Peyer's patch (tissue), 4 donors: ENCODE results near the gene CNN2.

Experiments used
- POLR2A ChIP-seq, 2 donors: fragments of 450-650 bp; IDR thresholded peaks; one replicate each; pipeline ENCODE4 v1.5.1; 2017; ENCODE audit warnings: antibody characterized with exemption in 2 of 2, mild to moderate bottlenecking in 2 of 2, moderate library complexity in 2 of 2
- TF ChIP-seq, protein P1 (sequence below), 6 experiments: fragments of 450-650 bp in 4 of 6; fragments of 200-600 bp in 2 of 6; sonication (generic) in 1 of 6; IDR thresholded peaks; one replicate each; pipeline ENCODE4 v1.5.1; 2017 to 2019; ENCODE audit warnings: antibody characterized with exemption in 6 of 6, mild to moderate bottlenecking in 3 of 6, moderate library complexity in 1 of 6

DNA sequence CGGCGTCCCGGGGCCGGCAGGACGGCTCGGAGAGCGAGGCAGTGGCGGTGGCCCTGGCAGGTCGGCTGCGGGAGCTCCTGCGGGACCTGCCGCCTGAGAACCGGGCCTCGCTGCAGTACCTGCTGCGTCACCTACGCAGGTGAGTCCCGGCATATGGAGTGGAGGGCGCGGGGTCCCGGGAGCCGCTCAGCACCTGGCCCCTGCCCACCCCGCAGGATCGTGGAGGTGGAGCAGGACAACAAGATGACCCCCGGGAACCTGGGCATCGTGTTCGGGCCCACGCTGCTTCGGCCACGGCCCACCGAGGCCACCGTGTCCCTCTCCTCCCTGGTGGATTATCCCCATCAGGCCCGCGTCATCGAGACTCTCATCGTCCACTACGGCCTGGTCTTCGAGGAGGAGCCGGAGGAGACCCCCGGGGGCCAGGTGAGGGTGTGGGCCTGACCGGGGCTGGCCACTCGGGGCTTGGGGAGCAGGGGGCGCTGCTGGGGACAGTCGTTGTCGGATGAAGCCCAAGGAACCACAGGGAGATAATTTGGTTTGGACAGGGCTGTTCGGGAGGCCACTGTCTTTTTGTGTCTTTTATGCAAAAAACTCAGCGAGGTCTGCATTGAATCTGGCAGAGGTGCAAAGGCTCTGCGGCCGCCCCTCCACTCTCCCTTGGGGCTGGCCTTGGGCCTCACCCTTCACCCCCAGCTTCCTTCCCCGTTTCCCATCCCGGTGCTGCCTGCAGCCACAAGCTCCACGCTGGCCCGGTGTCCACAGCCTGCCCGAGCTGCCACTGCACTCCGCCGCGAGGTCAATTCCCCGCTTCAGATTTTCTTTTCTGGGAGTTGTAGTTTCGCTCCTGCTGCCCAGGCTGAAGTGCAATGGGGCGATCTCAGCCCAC lies 56.8 kb downstream of the CNN2 start:
- TF ChIP-seq, protein P1, sequence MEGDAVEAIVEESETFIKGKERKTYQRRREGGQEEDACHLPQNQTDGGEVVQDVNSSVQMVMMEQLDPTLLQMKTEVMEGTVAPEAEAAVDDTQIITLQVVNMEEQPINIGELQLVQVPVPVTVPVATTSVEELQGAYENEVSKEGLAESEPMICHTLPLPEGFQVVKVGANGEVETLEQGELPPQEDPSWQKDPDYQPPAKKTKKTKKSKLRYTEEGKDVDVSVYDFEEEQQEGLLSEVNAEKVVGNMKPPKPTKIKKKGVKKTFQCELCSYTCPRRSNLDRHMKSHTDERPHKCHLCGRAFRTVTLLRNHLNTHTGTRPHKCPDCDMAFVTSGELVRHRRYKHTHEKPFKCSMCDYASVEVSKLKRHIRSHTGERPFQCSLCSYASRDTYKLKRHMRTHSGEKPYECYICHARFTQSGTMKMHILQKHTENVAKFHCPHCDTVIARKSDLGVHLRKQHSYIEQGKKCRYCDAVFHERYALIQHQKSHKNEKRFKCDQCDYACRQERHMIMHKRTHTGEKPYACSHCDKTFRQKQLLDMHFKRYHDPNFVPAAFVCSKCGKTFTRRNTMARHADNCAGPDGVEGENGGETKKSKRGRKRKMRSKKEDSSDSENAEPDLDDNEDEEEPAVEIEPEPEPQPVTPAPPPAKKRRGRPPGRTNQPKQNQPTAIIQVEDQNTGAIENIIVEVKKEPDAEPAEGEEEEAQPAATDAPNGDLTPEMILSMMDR (IDR thresholded peaks at IDR 0.05), result no peak
- TF ChIP-seq POLR2A (IDR thresholded peaks at IDR 0.05), result no peak
